WTC11 (cell line): ENCODE results near the gene LAMA5. TPM values are rescaled to one million over a fixed set of nuclear protein-coding genes. Genes with fewer than 3 reads are reported as not detected.

Experiments
- ATAC-seq: fragments of 200-7000 bp; cut with Tn5 transposase; 2 replicates; pipeline ENCODE4 v1.10.0; 2021; ENCODE audit warnings: mild to moderate bottlenecking, moderate library complexity
- CTCF ChIA-PET: fragments of 300-600 bp; sonication (Branson Sonifier 250); formaldehyde crosslinking; loops from one replicate; lab custom pipeline; 2021; ENCODE audit warnings: antibody characterized with exemption; lab: Charles Lee
- POLR2A ChIA-PET: fragments of 350-600 bp; sonication (Branson Sonifier 250); formaldehyde crosslinking; loops from one replicate; lab custom pipeline; 2021; ENCODE audit warnings: antibody characterized with exemption; lab: Charles Lee
- DNase-seq: peaks from one replicate; pipeline ENCODE4 v3.0.0; 2021; ENCODE audit warnings: low spot score
- H3K27ac Mint-ChIP-seq: 2 replicates; pipeline ENCODE4 v1.8.0; 2021; ENCODE audit warnings: mixed read lengths
- H3K27me3 Mint-ChIP-seq: 2 replicates; pipeline ENCODE4 v1.8.0; 2021; ENCODE audit warnings: low read depth, mild to moderate bottlenecking, moderate library complexity, mixed read lengths
- H3K36me3 Mint-ChIP-seq: 2 replicates; pipeline ENCODE4 v1.8.0; 2021; ENCODE audit warnings: mixed read lengths
- H3K4me1 Mint-ChIP-seq: 2 replicates; pipeline ENCODE4 v1.8.0; 2022; ENCODE audit warnings: mixed read lengths
- H3K4me3 Mint-ChIP-seq: 2 replicates; pipeline ENCODE4 v1.8.0; 2021; ENCODE audit warnings: mild to moderate bottlenecking, moderate library complexity, mixed read lengths
- H3K9me3 Mint-ChIP-seq: 2 replicates; pipeline ENCODE4 v1.8.0; 2021; ENCODE audit warnings: mixed read lengths
- MAX ChIP-seq: sonication (generic); formaldehyde crosslinking; IDR thresholded peaks from 2 replicates; pipeline ENCODE4 v1.8.0; 2022; ENCODE audit warnings: mild to moderate bottlenecking, missing genetic modification reagents
- PRDM15 ChIP-seq: sonication (generic); formaldehyde crosslinking; IDR thresholded peaks from 2 replicates; pipeline ENCODE4 v1.8.0; 2022; ENCODE audit warnings: missing genetic modification reagents
- RELA ChIP-seq: sonication (generic); formaldehyde crosslinking; IDR thresholded peaks from 2 replicates; pipeline ENCODE4 v1.8.1; 2022; ENCODE audit warnings: missing genetic modification reagents, mild to moderate bottlenecking, borderline replicate concordance
- SMAD3 ChIP-seq: sonication (generic); formaldehyde crosslinking; IDR thresholded peaks from 2 replicates; pipeline ENCODE4 v1.8.0; 2022; ENCODE audit warnings: missing genetic modification reagents, mild to moderate bottlenecking, borderline replicate concordance
- ZNF121 ChIP-seq: sonication (generic); formaldehyde crosslinking; IDR thresholded peaks from 2 replicates; pipeline ENCODE4 v1.8.0; 2023; ENCODE audit warnings: missing genetic modification reagents
- ZNF396 ChIP-seq: fragments of 250-450 bp; sonication (Bioruptor Pico); IDR thresholded peaks from 2 replicates; pipeline ENCODE4 v1.8.0; 2021; ENCODE audit warnings: mild to moderate bottlenecking, moderate library complexity, borderline replicate concordance
- ZNF423 ChIP-seq: fragments of 250-450 bp; sonication (Bioruptor Pico); IDR thresholded peaks from 2 replicates; pipeline ENCODE4 v2.1.2; 2022; ENCODE audit warnings: mild to moderate bottlenecking, moderate library complexity
- total RNA-seq: library from RNA; stranded (reverse); gene quantifications from 3 replicates; pipeline ENCODE4 v1.2.3, GENCODE V29; 2021
- TF ChIP-seq, protein P1 (sequence below): sonication (generic); formaldehyde crosslinking; IDR thresholded peaks from 2 replicates; pipeline ENCODE4 v1.8.1; 2022; ENCODE audit warnings: missing genetic modification reagents, borderline replicate concordance
- TF ChIP-seq, protein P2 (sequence below): fragments of 250-450 bp; sonication (Bioruptor Pico); IDR thresholded peaks from 2 replicates; pipeline ENCODE4 v1.9.0; 2021; ENCODE audit warnings: mild to moderate bottlenecking, borderline replicate concordance

LAMA5 gene
- total RNA-seq, 1 experiment from 2014 or later: 329 TPM

GRCh38 chr20:62319346-62319909 lies 47.7 kb downstream of the LAMA5 start (continued):
- TF ChIP-seq SMAD3: no peak
- TF ChIP-seq, all 79 proteins: peak for 0

DNA sequence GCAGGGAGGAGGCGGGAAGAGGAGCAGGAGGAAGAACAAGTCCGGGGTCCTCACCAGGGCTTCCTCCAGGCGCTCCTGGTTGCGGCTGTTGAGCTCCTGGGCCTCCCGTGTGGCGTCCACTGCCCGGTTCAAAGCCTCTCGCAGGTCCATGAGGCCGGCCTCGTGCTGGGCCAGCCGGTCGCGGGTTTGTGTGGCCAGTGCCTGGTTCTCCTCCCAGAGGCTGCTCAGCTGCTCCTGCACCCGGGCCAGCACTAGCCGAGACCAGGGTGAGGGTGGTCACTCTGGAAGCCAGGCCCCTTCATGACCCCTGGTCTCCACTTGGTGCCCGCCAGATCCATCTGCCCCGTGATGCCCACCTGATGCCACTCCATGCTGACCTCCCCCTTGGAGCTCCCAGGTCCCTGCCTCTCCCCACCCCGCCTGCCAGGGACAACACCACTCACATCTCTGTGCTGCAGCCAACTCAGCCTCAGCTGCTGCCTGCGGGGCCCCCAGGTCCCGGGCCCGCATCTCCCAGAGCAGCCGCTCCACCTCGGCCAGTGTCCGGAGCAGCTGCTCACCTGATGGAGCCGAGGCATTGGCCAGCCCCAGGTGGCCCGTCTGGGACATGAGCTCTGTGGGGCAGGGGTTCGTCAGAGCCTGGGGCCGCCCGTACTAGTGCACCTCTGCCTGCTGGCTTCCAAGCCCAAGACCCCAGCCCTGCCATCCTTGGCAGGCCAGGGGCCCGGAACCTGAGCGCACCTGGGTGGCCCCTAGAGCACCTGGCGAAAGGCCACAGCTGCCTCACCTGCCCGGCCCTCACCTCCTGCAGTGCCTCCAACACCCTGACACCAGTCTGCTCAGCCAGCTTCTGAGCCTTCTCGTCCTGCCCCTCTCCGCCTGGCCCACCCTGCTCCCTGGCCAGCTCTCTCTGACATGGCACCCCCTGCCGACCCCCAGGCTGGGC lies 48.4 kb downstream of the LAMA5 start:
- ATAC-seq: no peak
- Mint-ChIP-seq H3K9me3 (no peaks in the 10 kb centered on the region), H3K4me3 (no peak overlapping the region), H3K36me3 (peaks cover 49% of the 10 kb centered on the region), H3K4me1 (no peaks in the 10 kb centered on the region), H3K27ac (no peak overlapping the region), H3K27me3 (no peaks in the 10 kb centered on the region)
- no peak for DNase-seq
- ChIA-PET POLR2A (interaction anchor here (1.4 kb wide), 1 partner anchor 50 kb away, joined by 3 read pairs; no protein-coding TSS in a partner anchor), CTCF (interaction anchor here (0.8 to 1.0 kb wide), 2 partner anchors 16 to 64 kb away, joined by 3 read pairs; no protein-coding TSS in a partner anchor)
- no peak for TF ChIP-seq SMAD3
- TF ChIP-seq, protein P1, sequence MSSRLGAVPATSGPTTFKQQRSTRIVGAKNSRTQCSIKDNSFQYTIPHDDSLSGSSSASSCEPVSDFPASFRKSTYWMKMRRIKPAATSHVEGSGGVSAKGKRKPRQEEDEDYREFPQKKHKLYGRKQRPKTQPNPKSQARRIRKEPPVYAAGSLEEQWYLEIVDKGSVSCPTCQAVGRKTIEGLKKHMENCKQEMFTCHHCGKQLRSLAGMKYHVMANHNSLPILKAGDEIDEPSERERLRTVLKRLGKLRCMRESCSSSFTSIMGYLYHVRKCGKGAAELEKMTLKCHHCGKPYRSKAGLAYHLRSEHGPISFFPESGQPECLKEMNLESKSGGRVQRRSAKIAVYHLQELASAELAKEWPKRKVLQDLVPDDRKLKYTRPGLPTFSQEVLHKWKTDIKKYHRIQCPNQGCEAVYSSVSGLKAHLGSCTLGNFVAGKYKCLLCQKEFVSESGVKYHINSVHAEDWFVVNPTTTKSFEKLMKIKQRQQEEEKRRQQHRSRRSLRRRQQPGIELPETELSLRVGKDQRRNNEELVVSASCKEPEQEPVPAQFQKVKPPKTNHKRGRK (CRISPR knock-in tag): no peak
- TF ChIP-seq, protein P2, sequence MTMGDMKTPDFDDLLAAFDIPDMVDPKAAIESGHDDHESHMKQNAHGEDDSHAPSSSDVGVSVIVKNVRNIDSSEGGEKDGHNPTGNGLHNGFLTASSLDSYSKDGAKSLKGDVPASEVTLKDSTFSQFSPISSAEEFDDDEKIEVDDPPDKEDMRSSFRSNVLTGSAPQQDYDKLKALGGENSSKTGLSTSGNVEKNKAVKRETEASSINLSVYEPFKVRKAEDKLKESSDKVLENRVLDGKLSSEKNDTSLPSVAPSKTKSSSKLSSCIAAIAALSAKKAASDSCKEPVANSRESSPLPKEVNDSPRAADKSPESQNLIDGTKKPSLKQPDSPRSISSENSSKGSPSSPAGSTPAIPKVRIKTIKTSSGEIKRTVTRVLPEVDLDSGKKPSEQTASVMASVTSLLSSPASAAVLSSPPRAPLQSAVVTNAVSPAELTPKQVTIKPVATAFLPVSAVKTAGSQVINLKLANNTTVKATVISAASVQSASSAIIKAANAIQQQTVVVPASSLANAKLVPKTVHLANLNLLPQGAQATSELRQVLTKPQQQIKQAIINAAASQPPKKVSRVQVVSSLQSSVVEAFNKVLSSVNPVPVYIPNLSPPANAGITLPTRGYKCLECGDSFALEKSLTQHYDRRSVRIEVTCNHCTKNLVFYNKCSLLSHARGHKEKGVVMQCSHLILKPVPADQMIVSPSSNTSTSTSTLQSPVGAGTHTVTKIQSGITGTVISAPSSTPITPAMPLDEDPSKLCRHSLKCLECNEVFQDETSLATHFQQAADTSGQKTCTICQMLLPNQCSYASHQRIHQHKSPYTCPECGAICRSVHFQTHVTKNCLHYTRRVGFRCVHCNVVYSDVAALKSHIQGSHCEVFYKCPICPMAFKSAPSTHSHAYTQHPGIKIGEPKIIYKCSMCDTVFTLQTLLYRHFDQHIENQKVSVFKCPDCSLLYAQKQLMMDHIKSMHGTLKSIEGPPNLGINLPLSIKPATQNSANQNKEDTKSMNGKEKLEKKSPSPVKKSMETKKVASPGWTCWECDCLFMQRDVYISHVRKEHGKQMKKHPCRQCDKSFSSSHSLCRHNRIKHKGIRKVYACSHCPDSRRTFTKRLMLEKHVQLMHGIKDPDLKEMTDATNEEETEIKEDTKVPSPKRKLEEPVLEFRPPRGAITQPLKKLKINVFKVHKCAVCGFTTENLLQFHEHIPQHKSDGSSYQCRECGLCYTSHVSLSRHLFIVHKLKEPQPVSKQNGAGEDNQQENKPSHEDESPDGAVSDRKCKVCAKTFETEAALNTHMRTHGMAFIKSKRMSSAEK (CRISPR knock-in tag): no peak
- no peak for TF ChIP-seq ZNF121 (CRISPR knock-in tag)
- TF ChIP-seq MAX (CRISPR knock-in tag): no peak
- no peak for TF ChIP-seq ZNF396
- no peak for TF ChIP-seq RELA (CRISPR knock-in tag)

- TF ChIP-seq ZNF423 (CRISPR knock-in tag) (no peak), PRDM15 (CRISPR knock-in tag) (no peak)
- POLR2A ChIA-PET: no interaction called here
- Mint-ChIP-seq H3K27ac (no peak overlapping the region), H3K36me3 (peaks cover 49% of the 10 kb centered on the region), H3K9me3 (no peaks in the 10 kb centered on the region), H3K4me1 (no peaks in the 10 kb centered on the region), H3K4me3 (no peak overlapping the region), H3K27me3 (no peaks in the 10 kb centered on the region)
- CTCF ChIA-PET: no interaction called here
- ATAC-seq (no peak), DNase-seq (no peak)
Measured at GRCh38 chr20:62317167-62317655, 49.9 kb downstream of the LAMA5 start.
